NCI-H82 (cell line): ENCODE measurements around the gene CBFB.
"Not testable (repeated sequence)": the region's sequence is repeated elsewhere in the genome, so short reads cannot be mapped to it uniquely, and the experiment has no call there.

Experiments used
- DNase-seq: peaks from one replicate; lab custom pipeline; 2025; lab: John Stamatoyannopoulos, UW

Gene CBFB

DNA sequence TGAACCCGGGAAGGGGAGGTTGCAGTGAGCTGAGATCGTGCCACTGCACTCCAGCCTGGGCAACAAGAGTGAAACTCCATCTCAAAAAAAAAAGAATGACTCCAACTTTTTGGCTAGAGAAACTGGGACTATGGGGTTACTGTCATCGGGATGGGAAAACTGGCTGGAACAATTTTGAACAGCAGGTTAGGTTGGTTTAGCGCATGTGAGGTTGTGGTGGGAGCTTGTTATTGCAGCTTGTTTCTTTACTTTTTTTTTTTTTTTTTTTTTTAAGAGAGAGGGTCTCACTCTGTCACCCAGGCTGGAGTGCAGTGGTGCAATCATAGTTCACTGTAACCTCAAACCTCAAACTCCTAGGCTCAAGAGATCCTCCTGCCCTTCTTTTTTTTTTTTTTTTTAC lies 12.6 kb downstream of the CBFB start:
- DNase-seq = not testable (repeated sequence)

GRCh38 chr16:67043420-67043819 lies 14.5 kb downstream of the CBFB start:
- DNase-seq = no peak

- DNase-seq = no peak
These were observed 21.8 kb downstream of the CBFB start for GRCh38 chr16:67050796-67051195.

DNA sequence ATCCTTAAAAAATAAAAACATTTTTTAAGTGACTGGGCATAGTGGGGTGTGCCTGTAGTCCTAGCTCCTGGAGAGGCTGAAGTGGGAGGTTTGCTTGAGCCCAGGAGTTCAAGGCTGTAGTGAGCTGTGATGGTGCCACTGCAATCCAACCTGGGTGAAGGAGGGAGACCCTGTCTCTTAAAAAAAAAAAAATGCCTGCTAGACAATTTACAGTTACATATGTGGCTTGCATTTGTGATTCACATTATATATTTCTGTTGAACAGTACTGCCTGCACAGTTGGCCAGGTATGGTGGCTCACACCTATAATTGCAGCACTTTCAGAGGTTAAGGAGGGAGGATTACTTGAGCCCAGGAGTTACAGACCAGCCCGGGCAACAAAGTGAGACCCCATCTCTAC lies 23.4 kb downstream of the CBFB start:
- no peak for DNase-seq

DNA sequence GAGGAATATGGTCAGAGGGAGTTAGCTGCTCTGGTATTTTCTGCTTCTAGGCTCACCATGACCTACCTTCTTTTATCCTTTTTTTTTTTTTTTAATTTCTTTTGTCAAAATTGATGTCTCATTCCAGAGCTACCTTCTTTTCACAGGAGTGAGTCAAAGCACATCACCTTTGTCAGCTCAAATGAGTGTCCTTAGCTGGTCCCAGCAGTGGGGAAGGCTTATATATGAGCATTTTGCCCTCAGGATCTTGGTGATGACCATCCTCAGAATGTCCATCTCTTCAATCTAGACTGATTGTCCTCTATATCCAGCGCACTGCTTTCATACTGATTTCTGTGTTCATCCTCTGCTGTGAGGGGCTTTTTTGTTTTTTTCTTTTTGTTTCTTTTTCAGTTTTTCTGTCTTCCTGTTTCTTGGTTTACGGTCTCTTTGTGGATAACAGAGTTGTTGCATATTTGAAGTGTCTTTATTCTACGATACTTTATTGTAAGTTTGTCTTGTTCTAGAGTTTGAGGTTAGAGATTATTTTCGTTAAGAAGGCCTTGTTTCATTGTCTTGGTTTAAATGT lies 24.9 kb downstream of the CBFB start:
- DNase-seq = no peak

GRCh38 chr16:67054901-67055300 lies 26.0 kb downstream of the CBFB start:
- no peak for DNase-seq

DNA sequence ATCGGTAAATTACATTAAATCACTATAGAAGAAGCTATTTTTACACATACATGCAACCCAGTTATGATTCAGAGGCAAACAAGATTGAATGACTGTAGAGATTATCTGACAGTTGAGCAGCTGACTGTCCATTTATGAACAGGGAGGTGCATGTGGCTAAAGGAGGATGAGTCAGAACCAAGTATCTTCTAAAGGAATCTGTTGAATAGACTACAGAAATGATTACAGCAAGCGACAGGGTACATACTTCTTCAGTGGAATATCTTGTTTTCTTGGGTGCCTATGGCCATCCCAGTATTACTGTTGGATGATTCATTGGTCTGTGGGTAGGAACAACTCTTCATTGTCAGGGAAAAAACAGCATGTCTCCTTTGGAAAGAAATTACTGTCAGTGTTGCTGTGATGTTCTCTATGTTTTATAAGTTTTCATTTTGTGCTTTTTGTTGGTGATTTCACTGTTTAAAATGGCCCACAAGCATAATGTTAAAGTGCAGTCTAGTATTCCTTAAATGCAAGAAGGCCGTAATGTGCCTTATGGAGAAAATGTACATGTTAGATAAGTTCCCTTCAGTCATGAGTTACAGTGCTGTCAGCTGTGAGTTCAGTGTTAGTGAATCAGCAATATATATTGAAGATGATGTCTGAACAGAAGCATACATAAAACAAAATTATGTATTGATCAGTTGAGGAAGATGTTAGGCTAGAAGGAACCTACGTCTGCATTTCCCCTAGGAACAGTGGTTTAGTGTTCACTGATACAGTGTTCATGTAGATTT lies 27.0 kb downstream of the CBFB start:
- DNase-seq = no peak

DNA sequence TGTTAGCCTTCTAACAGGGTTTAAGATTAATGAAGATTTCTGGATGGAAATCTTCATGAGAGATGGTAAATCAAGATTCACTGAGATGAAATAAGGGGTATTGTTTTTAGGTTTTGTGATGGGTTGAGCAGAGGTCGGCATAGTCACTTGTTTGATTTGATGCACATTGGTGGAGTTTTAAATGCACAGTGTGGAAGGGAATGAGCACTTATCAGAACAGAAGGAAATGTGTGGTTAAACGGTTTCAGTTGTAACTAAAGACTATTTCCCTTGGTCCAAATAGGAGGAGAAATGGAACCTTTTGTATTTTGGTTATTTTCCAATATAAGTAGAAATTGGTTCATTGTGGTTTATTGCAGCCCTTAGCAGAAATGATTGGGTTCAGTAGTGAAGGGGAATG lies 34.1 kb downstream of the CBFB start:
- DNase-seq = no peak

DNA sequence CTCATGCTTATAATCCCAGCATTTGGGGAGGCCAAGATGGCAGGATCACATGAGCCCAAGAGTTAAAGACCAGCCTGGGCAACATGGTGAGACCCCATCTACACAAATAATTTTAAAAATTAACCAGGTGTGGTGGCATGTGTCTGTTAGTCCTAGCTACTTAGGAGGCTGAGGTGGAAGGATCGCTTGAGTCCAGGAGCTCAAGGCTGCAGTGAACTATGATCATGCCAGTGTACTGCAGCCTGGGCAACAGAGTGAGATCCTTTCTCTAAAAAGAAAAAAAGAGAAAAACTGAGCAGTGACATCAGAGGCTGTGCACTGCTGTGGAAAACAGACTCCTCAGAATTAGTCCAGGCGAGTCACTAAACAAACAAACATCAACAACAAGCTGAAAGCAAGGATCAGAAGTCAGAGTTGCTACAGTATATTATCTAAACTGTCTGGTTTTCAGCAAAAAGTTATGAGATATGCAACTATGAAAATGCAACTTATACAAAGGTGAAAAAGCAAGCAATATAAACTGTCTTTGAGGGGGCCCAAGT lies 39.3 kb downstream of the CBFB start:
- no peak for DNase-seq

GRCh38 chr16:67071476-67072048 lies 42.6 kb downstream of the CBFB start:
- DNase-seq = no peak

GRCh38 chr16:67075331-67075730 lies 46.4 kb downstream of the CBFB start:
- no peak for DNase-seq

GRCh38 chr16:67077871-67078270 lies 48.9 kb downstream of the CBFB start:
- DNase-seq = no peak

- DNase-seq = no peak
These were observed 53.2 kb downstream of the CBFB start for GRCh38 chr16:67082100-67082499.

DNA sequence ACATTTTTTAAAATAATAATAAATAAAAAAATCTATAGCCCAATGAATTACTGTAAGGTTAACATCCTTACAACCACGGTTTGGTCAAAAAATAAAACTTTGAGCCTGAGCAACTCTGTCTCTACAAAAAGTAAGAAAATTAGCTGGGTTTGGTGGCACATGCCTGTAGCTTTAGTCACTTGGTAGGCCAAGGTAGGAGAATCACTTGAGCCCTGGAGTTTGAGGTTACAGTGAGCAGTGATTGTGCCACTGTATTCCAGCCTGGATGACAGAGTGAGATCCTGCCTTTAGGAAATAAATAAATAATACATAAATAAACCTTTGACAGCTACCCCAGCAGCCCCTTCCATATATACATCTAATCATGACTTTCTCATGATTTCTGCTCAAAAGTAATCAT lies 53.9 kb downstream of the CBFB start:
- no peak for DNase-seq

DNA sequence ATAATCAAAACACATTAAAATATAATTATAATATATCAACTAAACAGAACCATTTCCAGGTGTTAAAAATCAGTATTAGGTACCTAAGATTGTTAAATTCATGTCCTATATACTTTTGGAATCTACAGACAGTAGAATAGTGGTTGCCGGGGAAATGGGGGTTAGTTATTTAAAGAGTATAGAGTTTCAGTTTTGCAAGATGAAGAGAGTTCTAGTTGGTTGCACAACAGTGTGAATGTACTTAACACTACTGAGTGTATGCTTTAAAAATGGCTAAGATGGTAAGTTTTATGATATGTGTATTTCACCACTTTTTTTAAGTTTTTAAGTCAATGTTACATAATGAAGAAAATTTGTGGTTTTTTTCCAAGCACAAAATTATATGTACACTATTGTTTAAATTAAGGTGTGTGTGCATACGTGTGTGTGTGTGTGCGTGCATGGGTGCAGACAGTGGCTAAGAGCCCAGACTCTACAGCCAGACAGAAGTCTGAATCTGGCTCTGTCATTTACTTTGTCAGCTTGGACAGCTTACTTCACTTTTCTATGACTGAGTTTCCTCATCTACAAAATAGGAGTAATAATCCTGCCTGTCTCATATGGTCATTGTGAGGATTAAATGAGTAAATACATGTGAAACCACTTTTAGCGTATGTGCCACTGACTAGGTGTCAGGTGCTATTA lies 55.5 kb downstream of the CBFB start:
- no peak for DNase-seq

- DNase-seq = no peak
These were observed 57.9 kb downstream of the CBFB start for GRCh38 chr16:67086822-67087221.

- no peak for DNase-seq
These were observed 58.3 kb downstream of the CBFB start for GRCh38 chr16:67087291-67087690.

DNA sequence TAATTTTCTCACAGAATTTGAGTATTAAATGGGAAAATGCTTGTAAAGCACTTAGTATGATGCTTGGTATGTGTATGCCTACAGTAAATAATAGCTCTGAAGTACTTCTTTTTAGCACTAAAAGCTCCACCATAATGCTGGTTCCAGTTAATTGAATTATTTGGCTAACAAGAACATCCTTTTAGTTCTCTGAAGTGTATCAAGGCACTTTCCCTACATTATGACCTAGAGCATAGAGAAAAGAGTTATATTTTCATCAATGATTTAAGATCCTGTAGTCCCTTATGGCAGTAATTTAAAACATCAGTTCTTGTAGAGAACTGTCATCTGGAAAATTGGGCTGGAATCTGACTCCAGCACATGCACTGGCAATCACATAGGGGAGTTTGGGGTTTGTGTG lies 58.9 kb downstream of the CBFB start:
- DNase-seq = no peak

- no peak for DNase-seq
These were observed 59.6 kb downstream of the CBFB start for GRCh38 chr16:67088551-67088950.

DNA sequence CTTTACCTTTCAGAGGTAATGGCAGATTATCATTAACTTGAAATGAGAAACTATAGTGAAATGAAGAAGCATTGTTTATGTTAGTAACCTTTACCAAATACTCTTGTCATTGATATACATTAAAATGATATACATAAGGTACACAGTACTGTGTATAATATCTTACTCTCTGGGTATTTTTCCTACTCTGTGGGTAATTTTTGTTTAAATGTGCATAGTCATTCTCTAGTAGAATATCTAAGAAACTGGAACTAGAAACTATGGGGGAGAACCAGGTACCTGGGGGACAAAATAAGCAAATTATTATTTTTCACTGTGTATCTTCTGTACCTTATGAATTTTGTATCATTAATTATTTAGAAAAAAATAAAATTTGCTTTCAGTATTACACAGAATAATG lies 60.2 kb downstream of the CBFB start:
- DNase-seq = no peak

DNA sequence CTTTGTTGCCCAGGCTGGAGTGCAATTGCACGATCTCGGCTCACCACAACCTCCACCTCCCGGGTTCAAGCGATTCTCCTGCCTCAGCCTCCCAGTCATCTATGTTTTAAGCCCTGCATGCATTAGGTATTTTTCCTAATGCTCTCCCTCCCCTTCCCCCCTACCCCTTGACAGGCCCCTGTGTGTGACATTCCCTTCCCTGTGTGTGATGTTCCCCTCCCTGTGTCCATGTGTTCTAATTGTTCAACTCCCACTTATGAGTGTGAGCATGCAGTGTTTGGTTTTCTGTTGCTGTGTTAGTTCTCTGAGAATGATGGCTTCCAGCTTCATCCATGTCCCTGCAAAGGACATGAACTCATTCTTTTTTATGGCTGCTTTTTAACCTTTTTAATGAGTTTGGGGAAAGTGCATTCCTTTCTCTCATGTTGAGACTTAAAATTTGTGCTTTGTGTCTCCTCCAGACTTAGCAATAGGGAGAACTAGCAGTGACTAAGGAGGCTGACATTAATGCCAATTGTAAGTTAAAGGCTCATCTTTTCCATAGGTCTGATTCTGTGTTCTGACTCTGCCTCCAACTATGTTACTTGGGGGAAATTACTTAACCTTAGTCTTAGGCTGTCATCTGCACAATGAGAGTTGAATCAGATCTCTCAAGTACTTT lies 63.1 kb downstream of the CBFB start:
- DNase-seq = no peak

DNA sequence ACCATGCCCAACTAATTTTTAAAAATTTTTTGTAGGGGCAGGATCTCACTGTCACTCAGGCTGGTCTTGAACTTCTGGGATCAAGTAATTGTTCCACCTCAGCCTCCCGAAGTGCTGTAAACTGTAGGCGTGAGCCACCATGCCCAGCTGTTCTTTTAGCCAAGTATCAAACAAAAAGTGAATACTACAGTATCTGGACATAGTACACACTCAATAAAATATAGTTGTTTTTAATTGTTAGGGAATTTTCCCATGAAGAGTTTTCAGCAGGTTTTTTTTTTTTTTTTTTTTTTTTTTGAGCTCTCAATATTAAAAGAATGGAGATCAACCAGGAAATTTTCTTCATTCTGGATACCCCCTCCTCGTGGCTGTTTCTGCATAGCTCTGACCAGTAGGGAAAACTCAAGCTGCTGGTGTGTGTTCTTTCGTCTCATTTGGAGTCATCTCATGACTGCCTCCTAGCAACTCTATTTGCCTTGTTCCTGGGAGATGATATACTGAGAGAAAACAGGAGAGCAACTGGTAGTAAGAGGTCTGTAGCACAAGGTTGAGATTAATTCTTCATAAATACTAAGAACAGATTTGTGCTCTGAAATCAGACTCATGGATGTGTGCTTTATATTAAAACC lies 64.3 kb downstream of the CBFB start:
- no peak for DNase-seq
